ENCODE results near the gene RAI14. TPM values are rescaled to one million over a fixed set of nuclear protein-coding genes. Genes with fewer than 3 reads are reported as not detected.
A peak's percentile ranks its signal among the peaks of the same experiment; 100 is the strongest.
"Not testable (repeated sequence)": the region's sequence is repeated elsewhere in the genome, so short reads cannot be mapped to it uniquely, and the experiment has no call there.

The RAI14 gene
- total RNA-seq, 1 donor from 2014 or later, result 147 TPM

DNA sequence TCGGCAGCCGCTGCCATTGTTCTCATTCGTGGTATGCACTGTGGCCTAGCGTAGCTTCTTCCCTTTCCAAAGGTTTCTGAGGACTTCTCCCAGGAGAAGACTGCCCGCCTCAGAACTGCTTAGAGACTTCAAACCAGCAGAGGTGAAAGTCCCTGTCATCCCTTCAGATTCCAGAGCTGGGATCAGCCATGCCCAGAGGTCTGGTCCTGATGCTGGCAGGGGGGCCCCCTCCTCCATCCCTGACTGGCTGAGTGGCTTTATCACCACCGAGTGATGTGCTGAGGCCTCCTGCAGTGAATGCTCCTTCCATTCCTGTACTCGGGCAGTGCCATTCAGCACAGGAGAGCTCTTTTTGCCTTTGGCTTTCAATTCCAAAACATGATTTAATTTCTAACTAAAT, 174.7 kb downstream of the RAI14 start:
- ATAC-seq; intact Hi-C loops (cut with DNase I); DNase-seq (ENCODE audit: low spot score): not testable (repeated sequence)

DNA sequence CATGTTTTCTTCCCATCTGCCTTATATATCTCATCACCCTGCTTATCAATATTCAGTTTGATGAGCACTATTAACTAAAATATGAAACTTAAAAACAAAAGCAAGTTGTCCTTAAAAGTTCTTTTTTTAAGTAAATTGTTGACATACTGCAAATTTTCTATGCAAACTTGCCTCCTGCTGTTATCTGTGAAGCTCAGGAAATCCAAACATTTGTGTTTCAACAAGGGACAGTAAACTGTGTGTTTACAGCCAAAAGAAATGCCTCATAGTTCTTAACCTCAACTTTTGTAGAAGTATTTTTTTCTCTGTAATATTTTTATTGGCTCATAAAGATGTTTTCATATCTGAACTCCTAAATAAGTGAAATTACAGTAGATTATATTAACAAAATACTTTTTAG, 175.2 kb downstream of the RAI14 start:
- ATAC-seq (no peak), DNase-seq (ENCODE audit: low spot score) (no peak)
- intact Hi-C loops (cut with DNase I), result no loop called here

DNA sequence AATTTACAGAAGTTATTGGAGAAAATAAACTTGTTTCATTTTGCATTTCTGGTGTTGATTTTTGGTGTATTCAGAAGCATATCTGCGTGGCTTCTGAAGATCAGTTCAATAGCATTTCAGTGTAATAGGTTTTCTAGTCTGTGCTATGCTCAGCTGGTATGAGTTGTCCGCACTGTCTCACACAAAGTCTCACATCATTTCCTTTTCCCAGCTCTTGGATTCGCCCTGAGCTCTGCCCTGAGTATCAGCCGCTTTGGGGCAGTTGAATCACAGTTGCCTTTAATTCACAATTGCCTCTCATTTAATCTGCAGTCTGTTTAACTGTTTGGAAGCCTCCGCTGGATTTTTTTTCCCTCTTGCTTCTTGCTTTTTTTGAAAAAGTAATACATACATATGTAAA, 176.4 kb downstream of the RAI14 start:
- DNase-seq (ENCODE audit: low spot score), result no peak
- intact Hi-C loops (cut with DNase I), result no loop called here
- ATAC-seq, result no peak

DNA sequence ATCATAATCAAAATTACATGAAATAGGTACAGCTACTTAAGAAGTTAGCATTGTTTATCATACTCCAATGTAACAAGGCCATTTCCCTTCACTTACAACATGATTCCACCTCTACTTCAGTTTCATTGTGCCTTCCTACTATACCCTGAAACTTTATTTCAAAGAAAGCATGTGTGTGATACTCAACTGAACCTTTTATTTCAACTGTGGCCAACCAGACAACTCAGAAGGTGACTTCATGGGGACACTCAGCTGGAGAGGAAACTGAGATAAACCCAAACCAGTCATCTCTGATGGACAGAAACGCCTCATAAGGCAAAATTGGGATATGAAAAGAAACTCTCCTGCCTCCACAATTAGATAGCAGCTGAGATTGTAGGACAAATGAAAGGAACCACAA, 177.0 kb downstream of the RAI14 start:
- intact Hi-C loops (cut with DNase I), result no loop called here
- DNase-seq (ENCODE audit: low spot score) (no peak), ATAC-seq (no peak)

DNA sequence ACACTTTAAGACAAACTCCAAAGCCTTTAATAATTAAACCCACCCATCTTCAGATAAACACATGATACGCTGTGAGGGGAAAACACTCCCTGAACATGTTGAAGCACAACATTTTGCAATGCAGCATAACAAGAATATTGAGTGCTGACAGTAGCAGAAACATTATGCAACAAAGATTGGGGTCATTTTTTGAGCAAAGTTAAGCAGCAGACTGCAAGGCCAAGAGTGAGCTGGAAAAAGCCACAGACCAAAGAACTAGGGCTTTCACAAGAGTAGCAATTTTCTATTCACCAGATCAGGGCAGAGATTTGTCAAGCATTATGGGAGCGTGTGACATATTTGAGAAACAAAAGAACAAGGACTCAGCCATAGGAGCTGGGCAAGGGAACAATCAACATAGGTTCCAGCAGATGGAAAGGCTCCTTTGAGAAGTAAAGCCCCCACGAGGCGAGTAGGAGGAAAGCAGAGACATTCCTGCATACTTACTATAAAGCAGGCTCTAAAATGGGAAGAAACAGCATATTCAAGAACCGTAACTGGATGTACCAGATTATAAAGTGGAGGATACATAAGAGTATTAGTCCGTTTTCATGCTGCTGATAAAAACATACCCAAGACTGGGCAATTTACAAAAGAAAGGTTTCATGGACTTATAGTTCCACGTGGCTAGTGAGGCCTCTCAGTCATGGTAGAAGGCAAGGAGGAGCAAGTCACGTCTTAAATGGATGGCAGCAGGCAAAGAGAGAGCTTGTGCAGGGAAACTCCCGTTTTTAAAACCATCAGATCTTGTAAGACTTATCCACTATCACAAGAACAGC, 178.1 kb downstream of the RAI14 start:
- peak; percentile 80 for ATAC-seq
- no peak for DNase-seq (ENCODE audit: low spot score)
- intact Hi-C loops (cut with DNase I), result no loop called here

DNA sequence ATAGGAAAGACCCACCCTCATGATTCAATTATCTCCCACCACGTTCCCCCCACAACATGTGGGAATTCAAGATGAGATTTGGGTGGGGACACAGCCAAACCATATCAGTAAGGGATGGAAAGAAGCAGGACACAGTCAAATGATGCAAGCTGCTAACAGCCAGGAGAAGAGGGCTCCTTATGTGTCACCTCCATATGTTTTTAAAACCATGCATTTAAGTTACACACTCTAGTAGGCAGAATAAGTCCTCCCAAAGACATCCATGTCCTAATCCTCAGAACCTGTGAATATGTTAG, 178.6 kb downstream of the RAI14 start:
- ATAC-seq (no peak), DNase-seq (ENCODE audit: low spot score) (no peak)
- intact Hi-C loops (cut with DNase I), result no loop called here

DNA sequence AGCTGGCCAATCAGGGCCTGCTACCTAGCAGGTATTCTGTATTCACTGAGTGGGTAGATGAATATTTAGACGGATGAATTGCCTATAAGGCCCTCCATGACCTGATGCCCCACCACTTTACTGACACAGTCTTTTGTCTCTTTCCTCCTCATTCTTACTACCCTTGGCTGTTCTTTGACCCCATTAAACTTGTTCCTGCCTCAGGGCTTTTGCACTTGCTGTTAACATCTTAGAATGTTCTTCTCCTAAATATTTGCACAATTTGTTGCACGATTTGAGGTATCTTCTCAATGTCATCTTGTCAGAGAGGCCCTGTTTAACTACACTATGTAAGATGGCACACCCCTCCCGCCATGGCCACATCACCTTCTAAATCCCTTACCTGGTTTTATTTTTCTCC, 179.5 kb downstream of the RAI14 start:
- ATAC-seq, result no peak
- intact Hi-C loops (cut with DNase I), result no loop called here
- DNase-seq (ENCODE audit: low spot score), result no peak

DNA sequence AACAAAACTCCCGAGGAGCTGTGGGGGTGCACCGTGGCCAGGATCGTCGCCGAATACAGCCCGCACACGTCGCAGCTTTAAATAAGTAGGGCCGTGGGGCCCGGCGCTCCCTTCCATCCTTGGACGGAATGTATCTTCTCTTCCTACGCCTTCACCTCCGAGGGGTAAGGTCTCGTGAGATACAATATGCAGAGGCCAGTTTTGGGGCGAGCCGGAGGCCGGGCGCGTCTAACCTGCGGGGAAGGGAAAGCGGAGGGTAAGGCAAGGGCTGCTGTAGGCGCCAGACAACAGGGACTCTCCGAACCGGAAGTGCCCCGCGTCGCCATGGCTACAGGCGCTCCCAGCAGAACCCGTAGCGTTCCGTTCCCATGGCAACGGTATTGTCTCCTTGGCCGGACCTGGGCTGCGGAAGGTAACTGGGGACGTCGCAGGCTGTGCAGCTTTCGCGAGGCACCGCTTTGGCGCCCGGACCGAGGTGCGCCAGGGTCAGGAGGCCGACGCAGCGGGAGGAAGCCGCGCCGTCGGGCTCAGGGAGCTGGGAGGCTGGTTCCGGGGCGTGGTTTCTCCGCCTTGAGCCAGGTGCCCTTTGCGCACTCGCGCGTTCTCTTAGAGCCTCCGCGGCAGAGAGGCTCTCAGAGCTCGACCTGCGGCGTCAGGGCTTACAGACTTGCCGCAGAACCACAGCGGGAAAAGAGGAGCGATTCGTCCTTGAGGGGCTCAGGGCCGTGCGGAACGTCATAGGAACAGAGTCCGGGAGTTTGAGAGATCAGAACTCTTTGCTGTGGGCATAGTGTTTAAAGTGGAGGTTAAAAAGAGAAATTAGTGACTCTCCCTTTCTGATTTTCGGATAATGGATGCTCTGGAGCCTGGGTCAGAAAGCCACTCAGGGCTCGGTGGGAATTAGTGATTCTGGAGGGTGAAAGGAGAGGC, 182.9 kb downstream of the RAI14 start, which contains the start of gene TTC23L:
Gene TTC23L, plus strand, starts transcription at position 380 of the 930 bp plus-strand sequence. CDS start 1,508 bp downstream, outside the sequence.
- peak; percentile 95 for ATAC-seq
- intact Hi-C loops (cut with DNase I), result no loop called here
- peak; percentile 93 for DNase-seq (ENCODE audit: low spot score)

DNA sequence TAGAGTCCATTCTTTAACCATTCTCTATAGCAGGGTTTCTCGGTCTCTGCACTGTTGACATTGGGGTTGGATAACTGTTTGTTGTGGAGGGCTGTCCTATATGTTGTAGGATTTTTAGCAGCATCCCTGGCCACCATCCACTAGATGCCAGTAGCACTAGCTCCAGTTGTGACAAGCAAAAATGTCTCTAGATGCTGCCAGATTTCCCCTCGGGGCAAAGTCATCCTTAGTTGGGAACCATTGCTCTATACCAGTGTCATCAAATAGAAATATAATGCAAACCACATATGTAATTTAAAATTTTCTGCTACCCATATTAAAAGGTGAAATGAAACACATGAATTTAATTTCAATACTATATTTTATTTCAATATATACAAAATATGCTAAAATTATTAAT, 185.7 kb downstream of the RAI14 start:
- no peak for DNase-seq (ENCODE audit: low spot score)
- no peak for ATAC-seq
- intact Hi-C loops (cut with DNase I), result no loop called here

DNA sequence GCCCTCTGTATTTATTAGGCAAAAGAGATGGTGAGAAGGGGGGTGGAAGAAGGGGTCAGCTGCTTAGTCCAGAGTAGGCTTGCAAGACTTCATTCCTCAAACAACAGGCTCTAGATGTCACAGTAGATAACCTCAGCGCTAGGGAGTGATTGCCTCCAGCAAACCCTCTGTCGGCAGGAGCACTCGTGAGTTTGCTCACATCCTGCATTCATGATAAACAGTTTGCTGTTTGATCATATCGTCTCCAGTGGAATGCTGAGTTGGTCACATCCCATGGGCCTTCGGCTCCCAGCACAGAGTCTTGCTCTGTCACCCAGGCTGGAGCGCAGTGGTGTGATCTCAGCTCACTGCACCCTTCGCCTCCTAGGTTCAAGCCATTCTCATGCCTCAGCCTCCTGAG, 186.4 kb downstream of the RAI14 start:
- no peak for ATAC-seq
- DNase-seq (ENCODE audit: low spot score), result no peak
- intact Hi-C loops (cut with DNase I), result no loop called here

DNA sequence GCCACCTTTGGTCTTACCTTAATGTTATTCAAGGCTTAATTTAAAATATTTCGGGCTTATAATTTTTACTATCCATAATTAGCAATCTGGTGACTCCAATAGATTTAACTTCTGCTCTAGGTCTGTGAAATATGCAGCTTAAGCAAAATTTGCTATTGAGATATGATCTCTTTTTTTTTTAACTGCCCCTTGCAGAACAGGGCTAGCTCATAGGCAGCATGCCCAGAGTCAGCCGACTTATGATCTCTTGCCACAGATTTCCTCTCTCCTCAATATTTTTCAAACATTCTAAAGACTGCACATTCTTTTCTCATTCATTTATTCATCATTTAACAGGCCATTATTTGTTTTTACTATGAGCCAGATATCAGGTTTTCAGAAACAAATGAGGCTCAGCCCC, 187.4 kb downstream of the RAI14 start:
- no peak for DNase-seq (ENCODE audit: low spot score)
- ATAC-seq, result peak; percentile 16
- intact Hi-C loops (cut with DNase I), result no loop called here

DNA sequence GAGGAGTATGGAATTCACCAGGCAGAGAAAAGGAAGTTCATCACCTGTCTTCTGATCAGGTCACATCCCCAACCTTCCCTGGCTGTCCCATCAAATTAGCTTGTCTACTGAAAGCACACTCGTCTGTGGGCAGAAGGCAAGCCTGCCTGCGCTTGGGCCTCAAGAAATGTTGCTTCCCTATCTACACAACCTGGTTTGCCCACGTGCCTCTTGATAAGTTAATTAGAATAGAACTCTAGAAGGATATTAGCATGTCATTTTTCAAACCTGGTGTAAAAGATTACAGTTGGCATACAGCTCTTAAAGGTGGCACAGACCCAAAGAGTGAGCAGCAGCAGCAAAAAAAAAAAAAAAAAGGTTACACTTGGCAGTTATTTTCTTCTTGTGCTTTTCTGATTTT, 188.0 kb downstream of the RAI14 start:
- intact Hi-C loops (cut with DNase I), result no loop called here
- ATAC-seq (peak; percentile 8), DNase-seq (ENCODE audit: low spot score) (no peak)

DNA sequence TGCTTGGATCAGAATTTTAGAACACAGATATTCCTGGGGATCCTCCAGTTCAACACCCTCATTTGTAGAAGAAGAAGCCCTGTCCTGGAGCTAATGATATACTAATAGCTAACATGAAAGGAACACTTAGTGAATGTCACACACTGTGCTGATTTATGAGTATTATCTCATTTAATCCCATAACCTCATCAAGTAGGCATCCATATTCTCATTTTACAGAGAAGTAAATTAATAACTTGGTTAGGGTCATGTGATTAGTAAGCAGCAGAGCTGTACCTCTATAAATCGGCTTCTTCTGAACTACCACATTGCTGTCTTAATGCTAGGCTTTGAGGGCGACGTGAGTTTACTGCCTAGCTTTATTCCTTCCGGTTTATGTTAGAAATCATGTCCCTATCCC, 188.9 kb downstream of the RAI14 start:
- DNase-seq (ENCODE audit: low spot score) (no peak), ATAC-seq (no peak)
- intact Hi-C loops (cut with DNase I), result no loop called here

DNA sequence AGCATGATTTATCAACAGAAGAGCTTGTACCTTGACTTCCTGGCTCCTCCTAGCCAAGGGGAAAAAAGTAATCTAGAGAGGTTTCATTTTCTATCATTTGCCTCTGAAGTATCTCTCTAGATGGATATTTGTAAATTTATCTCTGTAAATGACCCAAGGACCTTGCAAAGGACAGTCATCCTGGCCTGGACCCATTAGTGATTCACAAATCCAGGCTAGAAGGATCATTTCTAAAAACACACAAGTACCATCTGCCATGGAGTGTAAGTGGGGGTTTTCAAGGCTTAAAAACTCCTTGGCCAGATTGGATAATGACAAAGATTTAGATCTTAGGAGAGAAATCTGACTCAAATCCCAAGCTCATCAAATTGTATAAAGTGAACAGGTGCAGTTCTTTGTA, 190.9 kb downstream of the RAI14 start:
- intact Hi-C loops (cut with DNase I), result no loop called here
- ATAC-seq (no peak), DNase-seq (ENCODE audit: low spot score) (no peak)

DNA sequence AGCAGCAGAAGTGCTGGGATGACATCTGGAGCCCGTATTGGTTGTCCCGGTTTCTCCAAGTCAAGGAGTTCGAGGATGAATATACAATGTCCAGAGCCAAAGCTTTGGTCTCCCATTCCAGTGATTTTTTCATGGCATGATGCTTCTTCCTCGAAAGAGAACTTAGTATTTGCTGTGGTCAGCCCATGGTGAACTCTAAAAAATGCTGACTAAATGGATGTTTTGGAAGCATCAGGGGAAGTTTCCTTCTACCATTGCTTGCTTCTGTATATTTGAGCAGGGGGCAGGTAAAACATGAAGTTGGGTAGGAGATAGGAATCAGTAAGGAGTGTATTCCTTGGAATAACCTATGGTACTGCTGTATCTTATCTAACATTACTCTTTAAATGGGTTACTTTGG, 191.4 kb downstream of the RAI14 start:
- intact Hi-C loops (cut with DNase I), result no loop called here
- no peak for DNase-seq (ENCODE audit: low spot score)
- ATAC-seq, result no peak

DNA sequence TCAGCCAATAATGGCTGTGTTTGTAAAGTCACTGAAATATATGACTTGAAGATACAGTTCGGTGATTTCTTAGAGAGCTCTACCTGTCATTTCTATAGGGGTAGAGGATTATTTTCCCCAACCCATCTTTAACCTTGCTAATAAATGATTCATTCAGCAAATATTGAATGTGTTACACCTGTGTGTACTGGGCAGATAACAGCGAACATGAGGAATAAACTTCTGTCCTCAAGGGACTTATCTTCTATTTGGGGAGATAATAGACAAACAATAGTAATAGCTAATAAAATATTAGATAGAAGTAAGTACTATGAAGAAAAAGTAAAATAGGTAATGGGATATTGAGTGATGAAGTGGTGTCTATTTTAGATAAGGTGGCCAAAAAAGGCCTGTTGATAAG, 192.1 kb downstream of the RAI14 start:
- no peak for DNase-seq (ENCODE audit: low spot score)
- no peak for ATAC-seq
- intact Hi-C loops (cut with DNase I), result no loop called here

DNA sequence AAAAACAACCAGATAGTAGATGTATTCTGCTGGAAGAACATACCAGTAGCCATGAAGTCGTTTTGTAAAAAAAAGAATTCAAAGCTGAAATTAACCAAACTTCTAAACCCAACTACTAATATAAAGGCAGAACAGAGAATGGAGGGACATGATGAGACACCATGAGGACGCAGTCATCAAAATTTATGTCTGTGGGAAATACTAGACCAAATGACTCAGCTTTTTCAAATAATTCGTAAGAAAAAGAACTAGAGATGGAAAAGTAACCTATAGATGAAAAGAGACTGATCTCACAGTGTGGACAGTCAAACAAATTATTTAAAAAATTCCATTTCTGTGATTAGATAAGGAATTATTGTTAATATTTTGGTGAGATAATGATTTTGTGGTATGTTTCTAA, 193.1 kb downstream of the RAI14 start:
- ATAC-seq (no peak), DNase-seq (ENCODE audit: low spot score) (no peak)

DNA sequence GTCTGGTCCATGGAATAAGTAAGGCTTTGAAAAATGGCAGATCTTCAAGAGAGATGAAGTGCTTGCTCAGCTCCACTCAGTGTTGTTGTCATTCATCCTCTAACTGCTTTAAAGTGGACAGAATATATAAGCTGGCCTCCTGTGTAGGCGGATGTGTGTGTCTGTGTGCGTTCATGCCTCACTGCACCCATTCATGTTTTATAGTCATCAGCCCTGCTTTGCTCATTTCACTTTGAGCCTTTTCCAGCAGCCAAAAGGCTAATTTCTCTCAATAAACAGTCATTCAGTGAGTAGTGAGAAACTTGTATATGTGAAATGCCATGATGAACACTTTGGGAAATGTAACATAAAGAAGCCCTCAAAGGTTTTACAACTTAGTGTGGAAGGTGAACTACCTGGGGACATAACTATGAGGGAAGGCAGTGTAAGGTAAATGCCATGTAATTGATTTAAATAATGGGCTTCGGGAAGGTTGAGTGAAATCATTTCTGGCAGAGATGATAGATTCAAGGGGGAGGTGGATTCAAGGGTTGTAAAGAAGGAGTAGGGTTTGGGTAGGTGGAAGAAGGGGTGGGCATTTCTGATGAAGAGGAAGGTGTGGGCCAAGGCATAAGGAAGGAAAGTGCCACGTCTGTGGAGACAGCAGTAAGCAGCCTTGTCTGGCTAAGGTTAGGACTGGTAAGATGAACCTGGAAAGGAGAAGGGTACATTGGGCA, 198.5 kb downstream of the RAI14 start:
- intact Hi-C loops (cut with DNase I), result no loop called here
- no peak for DNase-seq (ENCODE audit: low spot score)
- no peak for ATAC-seq

More for the DNA sequence above, 193.1 kb downstream of the RAI14 start:
- intact Hi-C loops (cut with DNase I), result no loop called here

DNA sequence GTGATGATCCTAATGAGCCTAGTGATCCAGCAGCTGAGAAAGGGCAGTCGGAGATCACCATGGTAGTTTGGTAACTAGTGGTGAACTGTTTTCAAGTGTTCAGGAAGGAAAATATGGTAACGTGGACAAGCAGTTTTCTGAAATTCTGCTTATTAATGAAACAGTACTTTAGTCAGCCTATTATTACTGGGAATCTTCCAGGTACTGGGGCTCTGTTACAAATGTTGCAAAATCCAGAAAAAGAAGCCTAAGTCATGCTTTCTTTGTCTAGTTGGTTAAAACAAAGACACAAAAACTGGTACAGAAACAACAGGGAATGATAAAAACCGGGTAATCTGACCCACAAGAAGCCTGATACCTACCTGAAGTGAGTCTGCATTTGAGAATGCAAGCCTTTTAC, 201.0 kb downstream of the RAI14 start:
- intact Hi-C loops (cut with DNase I), result no loop called here
- DNase-seq (ENCODE audit: low spot score), result no peak
- peak; percentile 88 for ATAC-seq

DNA sequence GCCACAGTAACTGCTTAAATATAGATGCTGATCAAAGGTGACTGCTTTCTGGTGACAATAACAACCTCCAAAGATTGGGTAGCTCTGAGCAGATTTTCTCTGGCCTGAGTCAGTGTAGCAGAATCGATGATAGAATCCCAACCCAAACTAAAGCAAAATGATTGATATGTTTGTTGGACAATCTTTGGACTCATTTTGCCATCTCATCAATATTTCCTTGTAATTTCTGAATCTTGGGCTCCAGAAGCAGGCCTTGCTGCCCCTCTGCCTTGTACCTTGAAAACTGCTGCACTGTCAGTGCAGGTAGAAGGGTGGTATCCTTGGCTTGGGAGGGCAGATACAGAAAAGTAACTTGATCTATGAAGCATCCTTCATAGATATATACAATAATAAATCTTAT, 201.8 kb downstream of the RAI14 start:
- ATAC-seq (no peak), DNase-seq (ENCODE audit: low spot score) (no peak)
- intact Hi-C loops (cut with DNase I), result no loop called here
